ENCODE measurements around the gene AMT.

Gene AMT

DNA sequence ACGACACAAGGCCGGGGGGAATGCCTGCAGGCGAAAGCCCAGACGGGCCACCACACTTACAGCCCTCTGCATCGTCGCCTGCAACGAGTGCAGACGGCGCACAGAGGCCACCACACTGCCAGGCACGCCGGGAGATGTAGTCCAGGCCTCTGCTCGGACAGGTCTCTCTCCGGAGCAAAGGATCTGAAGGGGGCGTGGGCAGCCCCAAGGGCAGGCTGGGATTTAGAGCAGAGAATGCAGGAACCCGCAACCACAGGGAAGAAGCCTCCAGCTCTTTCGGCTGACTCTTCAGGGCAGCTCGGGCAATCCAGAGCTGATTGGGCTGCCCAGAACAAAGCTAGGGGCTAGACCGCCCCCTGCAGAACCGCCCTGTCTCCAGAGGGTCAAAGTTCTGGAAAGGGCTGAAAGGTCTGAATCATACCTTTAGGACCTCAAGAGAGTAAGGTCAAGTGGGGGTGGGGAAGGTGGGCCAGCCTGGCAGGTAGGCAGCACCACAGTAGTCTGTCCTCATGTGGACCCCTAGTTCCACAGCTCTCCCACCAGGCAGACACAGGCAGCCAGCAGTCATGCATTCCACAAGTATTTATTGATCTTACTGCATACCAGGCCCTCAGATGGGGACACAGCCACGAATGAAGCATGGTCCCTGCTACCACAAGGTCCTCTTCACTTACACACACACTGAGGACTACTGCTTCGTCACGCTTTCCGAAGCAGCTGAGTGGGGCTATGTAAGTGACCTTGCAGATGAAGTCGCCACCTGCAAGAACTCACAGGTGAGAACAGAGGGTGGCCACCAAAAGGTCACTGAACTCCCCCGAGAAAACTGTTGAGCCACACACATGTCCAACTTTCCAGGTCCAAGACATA is at the start of gene AMT:
TSS of gene AMT (minus strand) at position 95 of the 870 bp plus-strand sequence. CDS start at position 72, 23 bp downstream.
- no peak for DNase-seq

DNA sequence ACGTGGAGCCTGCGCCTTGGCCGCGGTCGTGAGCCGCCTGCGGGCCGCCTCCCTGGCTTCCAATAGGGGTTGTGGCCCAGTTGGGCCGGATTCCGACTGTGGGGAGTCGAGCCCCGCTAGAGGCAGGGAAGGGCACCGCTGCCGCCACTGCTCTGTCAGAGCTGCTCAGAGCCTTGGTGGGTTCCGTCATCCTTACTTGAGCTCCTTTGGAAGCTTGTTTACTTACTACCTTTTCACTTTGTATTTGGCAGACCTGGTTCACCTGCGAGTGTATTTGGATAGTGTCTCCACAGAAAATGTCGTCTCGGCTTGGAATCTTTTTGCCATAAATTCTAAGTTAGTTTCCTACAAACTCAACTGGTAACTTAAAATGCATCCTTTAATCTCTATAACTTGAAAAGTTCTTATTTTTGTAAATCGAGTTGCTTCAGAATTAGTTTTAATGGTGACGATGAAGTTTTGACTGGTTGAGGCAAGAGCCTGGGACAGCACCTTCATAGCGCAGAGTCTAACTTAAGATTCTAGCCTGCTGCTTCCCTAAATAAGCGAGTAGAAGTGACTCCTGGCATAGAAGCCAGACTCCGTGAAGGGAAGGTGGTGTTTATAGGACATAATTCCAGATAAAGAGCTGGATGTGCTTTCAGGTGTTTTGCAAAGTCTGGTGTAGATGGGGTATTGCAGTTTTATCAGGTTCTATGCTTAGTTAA is 48.6 kb upstream of the AMT start:
- peak in 2 of 6 experiments; percentile 63 to 86 for DNase-seq

GRCh38 chr3:49469936-49470713 is 47.9 kb upstream of the AMT start, which contains the start of gene DAG1:
DAG1 (plus strand) TSS chr3:49470267; CDS start chr3:49510535, 40,268 bp downstream.
- DNase-seq, result peak; percentile 90 to 95 (median 94)

DNA sequence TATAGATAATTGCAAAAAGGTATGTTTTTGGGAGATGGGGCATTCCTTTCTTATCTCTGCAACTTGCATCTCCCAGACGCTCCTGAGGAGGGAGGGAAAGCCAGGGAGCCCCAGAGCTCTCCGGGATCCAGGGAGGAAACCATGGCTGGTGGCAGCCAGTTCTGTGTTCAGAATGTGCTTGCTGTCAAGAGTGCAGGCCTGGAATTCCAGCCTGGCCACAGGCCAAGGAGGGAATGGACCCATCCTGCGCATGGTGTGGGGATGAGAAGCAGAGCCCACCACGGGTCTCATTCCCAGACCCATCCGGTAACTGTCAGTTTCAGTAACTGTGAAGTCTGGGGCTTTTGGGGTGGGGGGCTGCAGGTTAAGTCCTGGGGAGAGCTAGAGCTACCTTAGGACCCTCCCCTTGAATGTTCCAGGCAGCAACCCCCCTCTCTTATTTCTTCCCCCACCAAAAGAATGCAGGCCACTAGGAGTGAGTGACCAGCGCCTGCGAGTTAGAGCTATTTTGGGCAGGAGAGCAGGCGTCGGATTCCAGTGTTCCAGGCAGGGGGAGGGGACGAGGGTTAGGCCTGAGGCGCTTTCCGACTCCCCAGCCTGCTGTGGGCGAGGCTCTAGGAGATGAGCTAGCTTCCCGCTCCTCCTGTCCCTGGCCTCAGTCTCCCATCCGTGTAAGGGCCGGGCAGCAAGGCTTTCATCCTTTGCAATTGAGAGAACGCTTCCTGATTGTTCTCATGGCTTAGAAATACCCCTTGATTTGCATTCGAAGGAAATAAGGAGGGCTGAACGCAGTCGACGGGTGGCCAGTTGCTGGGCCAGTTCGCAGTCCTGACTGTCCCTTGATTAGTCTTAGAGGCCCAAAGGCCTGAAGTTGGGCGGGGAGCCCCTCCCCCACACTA is 47.0 kb upstream of the AMT start:
- no peak for DNase-seq

DNA sequence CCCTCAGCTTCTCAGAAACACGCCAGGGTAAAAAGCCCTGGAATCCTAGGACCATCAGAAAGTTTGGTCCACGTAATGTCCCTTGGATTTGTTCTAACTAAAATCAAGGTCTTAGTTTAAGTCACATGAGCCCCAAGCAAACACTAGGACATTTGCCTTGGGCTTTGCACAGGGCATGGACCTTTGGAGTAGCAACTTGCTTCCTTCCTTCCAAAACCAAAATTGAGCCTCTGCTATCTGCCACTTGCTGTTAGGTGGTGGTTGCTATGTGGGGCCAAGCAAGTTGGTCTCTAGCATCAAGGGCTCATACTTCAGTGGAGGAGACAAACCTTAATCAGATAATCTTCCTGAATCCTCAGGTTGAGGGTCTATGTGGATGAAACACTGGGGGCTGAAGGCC is 43.8 kb upstream of the AMT start:
- DNase-seq, result no peak

DNA sequence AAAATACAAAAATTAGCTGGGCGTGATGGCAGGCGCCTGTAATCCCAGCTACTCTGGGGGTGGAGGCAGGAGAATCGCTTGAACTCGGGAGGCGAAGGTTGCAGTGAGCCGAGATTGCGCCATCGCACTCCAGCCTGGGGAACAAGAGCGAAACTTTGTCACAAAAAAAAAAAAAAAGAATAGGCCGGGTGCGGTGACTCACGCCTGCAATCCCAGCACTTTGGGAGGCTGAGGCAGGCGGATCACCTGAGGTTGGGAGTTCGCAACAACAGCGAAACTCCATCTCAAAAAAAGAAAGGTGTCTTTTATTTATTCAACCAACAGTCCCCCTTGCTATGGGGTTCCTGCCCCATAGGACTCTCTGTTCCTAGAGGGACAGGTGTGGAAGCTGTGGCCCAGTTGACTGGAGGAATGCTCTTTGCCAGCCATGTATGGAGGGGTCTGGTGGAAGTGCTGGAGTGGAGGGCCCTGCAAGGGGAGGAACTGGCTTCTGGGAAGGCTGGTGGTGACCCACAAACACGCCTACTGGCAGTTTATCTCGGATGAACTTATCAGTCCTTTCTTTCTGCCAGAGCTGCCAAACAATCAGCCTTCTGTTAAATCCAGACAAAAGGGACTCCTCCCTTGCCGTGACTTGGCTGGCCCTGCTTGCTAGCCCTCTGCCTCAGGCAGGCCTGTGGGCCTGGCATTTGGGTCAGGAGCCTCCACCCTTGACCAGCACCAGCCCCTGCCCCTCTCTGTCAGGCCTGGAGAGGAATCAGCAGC is 43.2 kb upstream of the AMT start:
- DNase-seq, result no peak

DNA sequence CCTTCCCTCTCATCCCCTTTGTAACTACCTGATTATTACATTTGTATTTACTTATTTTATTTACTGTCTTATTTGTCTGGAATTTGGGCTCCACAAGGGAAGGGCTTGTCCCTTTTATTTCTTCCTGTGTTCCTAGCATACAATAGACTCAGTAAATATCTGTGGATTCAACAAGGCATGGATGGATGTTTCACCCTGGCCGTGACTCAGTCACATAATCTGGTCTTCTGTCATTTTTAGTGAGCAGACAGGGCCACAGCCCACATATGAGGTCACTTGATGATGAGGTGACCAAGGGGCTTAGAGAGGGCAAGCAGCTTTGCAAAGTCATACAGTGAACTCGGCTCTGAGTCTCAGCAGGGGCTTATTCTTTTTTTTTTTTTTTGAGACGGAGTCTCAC is 39.9 kb upstream of the AMT start:
- no peak for DNase-seq

DNA sequence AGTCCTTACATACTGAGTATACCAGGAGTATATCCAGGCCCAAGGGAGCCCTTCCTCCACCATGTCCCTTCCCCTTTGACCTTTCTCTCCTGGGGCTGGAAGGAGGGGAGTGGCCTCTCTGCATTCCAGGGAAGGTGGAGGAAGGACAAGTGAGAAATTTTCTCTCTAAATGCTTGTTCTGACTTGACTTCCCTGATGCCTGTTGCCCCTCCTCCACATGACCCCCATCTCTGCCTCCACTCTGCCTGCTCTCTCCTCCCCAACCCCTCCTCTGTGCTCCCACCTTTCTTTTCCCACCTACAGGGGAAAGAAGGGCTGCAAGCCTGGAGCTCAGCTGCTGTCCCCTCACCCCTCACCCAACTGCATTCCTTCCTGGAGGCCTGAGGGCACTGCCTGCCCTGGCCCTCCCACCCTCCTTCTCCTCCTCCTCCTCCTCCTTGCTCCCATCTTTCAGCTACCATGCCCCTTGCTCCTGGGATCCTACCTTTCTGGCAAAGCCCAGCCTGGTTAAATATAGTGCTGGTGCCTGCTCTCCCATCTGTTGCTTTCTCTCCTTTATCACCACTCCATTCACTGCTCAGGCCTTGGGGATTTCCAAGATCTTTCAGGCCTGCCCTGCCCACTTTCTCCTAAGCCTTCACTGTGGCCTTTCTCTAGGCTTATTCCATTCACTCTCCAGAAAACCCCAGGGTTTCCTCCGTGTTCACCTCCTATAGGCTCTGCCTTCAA is 39.3 kb upstream of the AMT start:
- DNase-seq, result no peak

- DNase-seq, result no peak
These were observed 38.7 kb upstream of the AMT start for GRCh38 chr3:49460956-49461355.

DNA sequence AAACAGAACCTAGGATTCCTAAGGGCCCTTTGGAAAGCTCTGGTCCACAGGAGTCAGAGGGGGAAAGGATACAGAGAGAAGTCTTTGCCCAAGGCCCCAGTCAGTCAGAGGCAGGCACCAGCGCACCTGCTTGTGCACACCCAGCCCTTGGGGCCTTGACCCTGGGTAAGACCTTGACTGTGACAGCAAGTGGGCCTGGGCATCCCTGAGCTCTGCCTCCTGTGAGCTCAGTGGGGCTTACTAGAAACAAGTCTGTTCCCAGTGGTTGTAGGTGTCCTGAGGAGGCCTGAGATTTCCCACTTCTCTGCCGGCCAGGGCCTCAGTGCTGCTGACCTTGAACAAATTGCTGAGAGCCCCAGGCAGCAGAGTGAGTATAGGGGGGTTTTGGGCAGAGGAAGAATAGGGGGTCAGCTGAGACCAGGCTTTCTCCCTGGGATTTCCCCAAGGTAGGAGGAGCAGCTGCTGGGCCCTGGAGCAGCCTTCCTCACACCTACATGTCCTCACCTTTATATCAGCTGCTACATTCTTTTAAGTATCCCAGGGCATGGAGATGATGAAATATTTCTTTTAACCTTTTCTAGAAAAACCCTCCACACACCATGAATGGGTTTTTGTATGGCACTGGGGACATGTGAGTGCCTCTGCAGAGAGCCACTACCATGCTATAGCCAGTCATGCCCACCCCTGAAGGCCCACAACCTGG is 38.1 kb upstream of the AMT start:
- no peak for DNase-seq

DNA sequence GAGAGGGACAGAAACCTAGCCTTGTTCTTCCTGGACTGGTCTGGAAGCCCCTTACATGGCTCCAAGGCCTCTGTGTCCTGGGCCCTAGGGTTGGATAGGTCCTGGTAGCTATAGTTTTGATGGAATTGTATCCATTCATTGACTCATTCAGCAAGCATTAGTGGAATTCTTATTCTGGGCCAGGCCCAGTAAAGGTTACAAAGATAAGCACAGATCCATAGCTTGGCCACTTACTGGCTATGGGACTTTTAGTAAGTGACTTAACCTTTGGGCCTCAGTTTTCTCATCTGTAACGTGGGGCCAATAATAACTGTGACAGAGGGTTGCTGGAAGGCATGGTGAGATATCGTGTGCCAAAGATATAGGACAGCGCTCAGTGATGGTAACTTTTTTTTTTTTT is 34.2 kb upstream of the AMT start:
- DNase-seq, result no peak

GRCh38 chr3:49454898-49455681 is 32.8 kb upstream of the AMT start:
- no peak for DNase-seq

DNA sequence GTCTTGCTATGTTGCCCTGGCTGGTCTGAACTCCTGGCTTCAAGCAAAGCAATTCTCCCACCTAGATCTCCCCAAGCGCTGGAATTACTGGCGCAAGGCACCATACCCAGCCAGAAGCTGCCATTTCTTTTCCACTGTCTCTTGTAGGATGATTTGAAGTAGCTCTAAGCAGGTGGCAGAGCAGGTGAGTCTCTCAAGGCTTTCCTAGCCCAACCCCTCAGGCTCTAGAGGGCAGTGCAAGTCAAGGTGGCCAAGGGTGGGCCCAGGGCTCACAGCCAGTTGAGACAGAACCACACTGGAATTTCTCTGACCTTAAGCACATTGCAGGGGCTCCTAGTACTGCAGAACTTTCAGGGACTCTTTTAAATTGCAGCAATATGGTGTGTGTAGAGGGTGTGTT is 32.2 kb upstream of the AMT start:
- DNase-seq, result no peak

DNA sequence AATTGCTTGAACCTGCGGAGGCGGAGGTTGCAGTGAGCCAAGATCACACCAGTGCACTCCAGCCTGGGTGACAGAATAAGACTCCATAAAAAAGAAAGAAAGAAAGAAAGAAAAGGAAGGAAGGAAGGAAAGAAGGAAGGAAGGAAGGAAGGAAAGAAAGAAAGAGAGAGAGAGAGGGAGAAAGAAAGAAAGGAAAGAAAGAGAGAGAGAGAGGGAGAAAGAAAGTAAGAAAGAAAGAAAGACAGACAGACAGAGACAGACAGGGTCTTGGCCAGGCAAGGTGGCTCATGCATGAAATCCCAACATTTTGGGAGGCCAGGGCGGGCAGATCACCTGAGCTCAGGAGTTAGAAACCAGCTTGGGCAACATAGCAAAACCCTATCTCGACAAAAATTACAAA is 31.3 kb upstream of the AMT start:
- no peak for DNase-seq

- DNase-seq, result no peak
These were observed 23.1 kb upstream of the AMT start for GRCh38 chr3:49445391-49445790.

DNA sequence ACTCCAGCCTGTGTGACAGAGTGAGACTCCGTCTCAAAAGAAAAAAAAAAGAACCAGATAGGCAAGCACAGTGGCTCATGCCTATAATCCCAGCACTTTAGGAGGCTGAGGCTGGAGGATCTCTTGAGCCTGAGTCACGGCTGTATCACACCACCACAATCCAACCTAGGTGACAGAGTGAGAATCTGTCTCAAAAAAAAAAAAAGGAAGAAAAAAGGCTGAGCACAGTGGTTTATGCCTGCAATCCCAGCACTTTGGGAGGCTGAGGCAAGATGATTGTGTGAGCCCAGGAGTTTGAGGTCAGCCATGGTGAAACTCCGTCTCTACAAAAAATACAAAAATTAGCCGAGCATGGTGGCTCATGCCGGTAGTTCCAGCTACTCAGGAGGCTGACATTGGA is 12.5 kb upstream of the AMT start:
- no peak for DNase-seq

DNA sequence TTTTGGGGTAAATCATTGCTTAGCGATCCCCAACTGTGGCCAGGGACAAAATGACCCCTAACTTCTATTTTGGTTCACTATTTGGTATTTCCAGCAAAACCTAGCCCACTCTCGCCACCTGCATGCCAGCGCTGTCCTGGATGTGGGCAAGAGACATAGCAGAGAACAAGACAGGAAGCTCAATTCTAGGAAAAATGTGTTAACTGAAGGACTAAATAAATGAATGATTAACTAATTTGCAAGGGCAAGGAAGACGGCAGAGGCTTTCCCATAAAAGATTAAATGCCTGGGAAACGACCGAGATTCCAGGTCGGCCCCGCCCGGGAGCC is 6.4 kb upstream of the AMT start:
- no peak for DNase-seq

GRCh38 chr3:49427586-49427985 is 5.3 kb upstream of the AMT start:
- DNase-seq, result no peak

DNA sequence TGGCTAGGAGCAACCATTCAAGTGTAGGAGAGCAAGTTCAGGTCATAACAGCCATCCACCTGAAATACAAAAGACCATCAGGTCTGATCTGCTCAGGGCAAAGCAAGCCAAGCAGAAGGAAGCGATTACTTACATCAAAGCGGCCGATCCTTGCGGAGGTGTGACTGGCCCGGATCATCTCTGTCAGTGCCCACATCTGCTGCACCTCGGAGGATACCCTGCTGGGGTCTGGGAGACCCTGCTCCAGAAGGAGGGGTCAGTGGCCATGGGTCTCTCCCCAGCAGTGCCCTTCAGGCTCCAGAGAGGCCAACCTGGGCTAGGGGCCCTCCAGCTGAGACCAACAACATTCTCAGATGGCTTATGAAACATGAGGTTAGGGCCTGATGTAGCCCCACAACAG is 2.5 kb upstream of the AMT start:
- no peak for DNase-seq
